Measurements from ENCODE around the gene FBXW5. TPM values are rescaled to one million over a fixed set of nuclear protein-coding genes. Genes with fewer than 3 reads are reported as not detected.

The FBXW5 gene
- total and polyA plus RNA-seq, 2 experiments from 2014 or later, result 27.0 to 111 TPM

DNA sequence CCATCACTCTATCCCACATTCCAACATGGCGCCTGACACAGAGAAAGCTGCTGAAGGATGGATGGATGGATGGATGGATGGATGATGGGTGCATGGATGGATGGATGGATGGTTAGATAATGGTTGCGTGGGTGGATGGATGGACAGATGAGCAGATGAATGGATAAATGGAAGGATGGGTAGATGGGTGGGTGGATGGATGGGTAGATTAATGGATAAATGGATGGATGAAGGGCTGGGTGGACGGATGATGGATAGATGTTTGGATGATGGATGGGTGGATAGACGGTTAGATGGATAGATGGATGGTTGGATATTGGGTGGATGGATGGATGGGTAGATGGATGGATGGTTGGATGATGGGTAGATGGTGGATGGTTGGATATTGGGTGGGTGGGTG is 12.1 kb upstream of the FBXW5 start:
- Histone ChIP-seq H3K4me2 (no peak overlapping the region), H2AFZ (no peak overlapping the region), H4K20me1 (replicated peaks; ENCODE audit: insufficient read depth) (no peaks in the 10 kb centered on the region), H3F3A (replicated peaks; ENCODE audit: low read depth) (no peaks in the 10 kb centered on the region), H3K36me3 (ENCODE audit: insufficient read depth) (no peaks in the 10 kb centered on the region), H3K79me2 (replicated peaks; ENCODE audit: insufficient read depth) (no peaks in the 10 kb centered on the region), H3K4me1 (ENCODE audit: insufficient read depth) (no peaks in the 10 kb centered on the region; the same call in 1 of the 2 replicates), H3K27ac (ENCODE audit: low read depth) (no peak overlapping the region), H3K27me3 (ENCODE audit: insufficient read depth) (no peaks in the 10 kb centered on the region), H3K9me2 (ENCODE audit: insufficient read depth) (0 out of 2 replicates have a peak, but pooled peaks cover 6% of the 10 kb centered on the region), H3K4me3 (no peak overlapping the region)
- H3K9me3 Mint-ChIP-seq, result peaks cover 4% of the 10 kb centered on the region; the same call in 2 of the 3 replicates
- no peaks in the 10 kb centered on the region; the same call in 2 of the 3 replicates for H3K4me1 Mint-ChIP-seq
- DNase-seq (ENCODE audit: low spot score), result no peak
- no peak overlapping the region; the same call in 2 of the 3 replicates for H3K4me3 Mint-ChIP-seq
- H3K36me3 Mint-ChIP-seq (ENCODE audit: low read depth), result no peaks in the 10 kb centered on the region; the same call in 2 of the 3 replicates
- no peak for TF ChIP-seq ZNF114 (CRISPR knock-in tag; IDR thresholded peaks at IDR 0.05)
- no peak for TF ChIP-seq POLR2AphosphoS5 (IDR thresholded peaks at IDR 0.05; ENCODE audit: low read depth)
- TF ChIP-seq CTCF (conservative IDR thresholded peaks at IDR 0.05; ENCODE audit: low read depth in 2 of 2), result no peak
- no peak for TF ChIP-seq ZNF331 (CRISPR knock-in tag; IDR thresholded peaks at IDR 0.05; ENCODE audit: low read depth)
- TF ChIP-seq NANOG (IDR thresholded peaks at IDR 0.05; ENCODE audit: borderline replicate concordance), result no peak
- TF ChIP-seq EZH2phosphoT487 (IDR thresholded peaks at IDR 0.05; ENCODE audit: unreplicated experiment), result no peak
- ATAC-seq, result no peak
- peaks cover 6% of the 10 kb centered on the region for H3K27me3 Mint-ChIP-seq (ENCODE audit: insufficient read depth, low read depth, poor library complexity)
- no peak overlapping the region for H3K27ac Mint-ChIP-seq

- Mint-ChIP-seq H3K27ac (no peak overlapping the region), H3K4me3 (no peak overlapping the region)
- no peak for DNase-seq (ENCODE audit: low spot score)
- TF ChIP-seq CREB1 (CRISPR knock-in tag; IDR thresholded peaks at IDR 0.05; ENCODE audit: low read depth), result no peak
- no peak for TF ChIP-seq ZNF114 (CRISPR knock-in tag; IDR thresholded peaks at IDR 0.05)
- TF ChIP-seq NANOG (IDR thresholded peaks at IDR 0.05; ENCODE audit: borderline replicate concordance), result no peak
- TF ChIP-seq EZH2phosphoT487 (IDR thresholded peaks at IDR 0.05; ENCODE audit: unreplicated experiment), result no peak
- no peak for TF ChIP-seq ZNF331 (CRISPR knock-in tag; IDR thresholded peaks at IDR 0.05; ENCODE audit: low read depth)
- TF ChIP-seq, protein P1, sequence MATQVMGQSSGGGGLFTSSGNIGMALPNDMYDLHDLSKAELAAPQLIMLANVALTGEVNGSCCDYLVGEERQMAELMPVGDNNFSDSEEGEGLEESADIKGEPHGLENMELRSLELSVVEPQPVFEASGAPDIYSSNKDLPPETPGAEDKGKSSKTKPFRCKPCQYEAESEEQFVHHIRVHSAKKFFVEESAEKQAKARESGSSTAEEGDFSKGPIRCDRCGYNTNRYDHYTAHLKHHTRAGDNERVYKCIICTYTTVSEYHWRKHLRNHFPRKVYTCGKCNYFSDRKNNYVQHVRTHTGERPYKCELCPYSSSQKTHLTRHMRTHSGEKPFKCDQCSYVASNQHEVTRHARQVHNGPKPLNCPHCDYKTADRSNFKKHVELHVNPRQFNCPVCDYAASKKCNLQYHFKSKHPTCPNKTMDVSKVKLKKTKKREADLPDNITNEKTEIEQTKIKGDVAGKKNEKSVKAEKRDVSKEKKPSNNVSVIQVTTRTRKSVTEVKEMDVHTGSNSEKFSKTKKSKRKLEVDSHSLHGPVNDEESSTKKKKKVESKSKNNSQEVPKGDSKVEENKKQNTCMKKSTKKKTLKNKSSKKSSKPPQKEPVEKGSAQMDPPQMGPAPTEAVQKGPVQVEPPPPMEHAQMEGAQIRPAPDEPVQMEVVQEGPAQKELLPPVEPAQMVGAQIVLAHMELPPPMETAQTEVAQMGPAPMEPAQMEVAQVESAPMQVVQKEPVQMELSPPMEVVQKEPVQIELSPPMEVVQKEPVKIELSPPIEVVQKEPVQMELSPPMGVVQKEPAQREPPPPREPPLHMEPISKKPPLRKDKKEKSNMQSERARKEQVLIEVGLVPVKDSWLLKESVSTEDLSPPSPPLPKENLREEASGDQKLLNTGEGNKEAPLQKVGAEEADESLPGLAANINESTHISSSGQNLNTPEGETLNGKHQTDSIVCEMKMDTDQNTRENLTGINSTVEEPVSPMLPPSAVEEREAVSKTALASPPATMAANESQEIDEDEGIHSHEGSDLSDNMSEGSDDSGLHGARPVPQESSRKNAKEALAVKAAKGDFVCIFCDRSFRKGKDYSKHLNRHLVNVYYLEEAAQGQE (IDR thresholded peaks at IDR 0.05; ENCODE audit: unreplicated experiment), result no peak
- no peak for TF ChIP-seq POLR2AphosphoS5 (IDR thresholded peaks at IDR 0.05; ENCODE audit: low read depth)
- TF ChIP-seq, protein P2, sequence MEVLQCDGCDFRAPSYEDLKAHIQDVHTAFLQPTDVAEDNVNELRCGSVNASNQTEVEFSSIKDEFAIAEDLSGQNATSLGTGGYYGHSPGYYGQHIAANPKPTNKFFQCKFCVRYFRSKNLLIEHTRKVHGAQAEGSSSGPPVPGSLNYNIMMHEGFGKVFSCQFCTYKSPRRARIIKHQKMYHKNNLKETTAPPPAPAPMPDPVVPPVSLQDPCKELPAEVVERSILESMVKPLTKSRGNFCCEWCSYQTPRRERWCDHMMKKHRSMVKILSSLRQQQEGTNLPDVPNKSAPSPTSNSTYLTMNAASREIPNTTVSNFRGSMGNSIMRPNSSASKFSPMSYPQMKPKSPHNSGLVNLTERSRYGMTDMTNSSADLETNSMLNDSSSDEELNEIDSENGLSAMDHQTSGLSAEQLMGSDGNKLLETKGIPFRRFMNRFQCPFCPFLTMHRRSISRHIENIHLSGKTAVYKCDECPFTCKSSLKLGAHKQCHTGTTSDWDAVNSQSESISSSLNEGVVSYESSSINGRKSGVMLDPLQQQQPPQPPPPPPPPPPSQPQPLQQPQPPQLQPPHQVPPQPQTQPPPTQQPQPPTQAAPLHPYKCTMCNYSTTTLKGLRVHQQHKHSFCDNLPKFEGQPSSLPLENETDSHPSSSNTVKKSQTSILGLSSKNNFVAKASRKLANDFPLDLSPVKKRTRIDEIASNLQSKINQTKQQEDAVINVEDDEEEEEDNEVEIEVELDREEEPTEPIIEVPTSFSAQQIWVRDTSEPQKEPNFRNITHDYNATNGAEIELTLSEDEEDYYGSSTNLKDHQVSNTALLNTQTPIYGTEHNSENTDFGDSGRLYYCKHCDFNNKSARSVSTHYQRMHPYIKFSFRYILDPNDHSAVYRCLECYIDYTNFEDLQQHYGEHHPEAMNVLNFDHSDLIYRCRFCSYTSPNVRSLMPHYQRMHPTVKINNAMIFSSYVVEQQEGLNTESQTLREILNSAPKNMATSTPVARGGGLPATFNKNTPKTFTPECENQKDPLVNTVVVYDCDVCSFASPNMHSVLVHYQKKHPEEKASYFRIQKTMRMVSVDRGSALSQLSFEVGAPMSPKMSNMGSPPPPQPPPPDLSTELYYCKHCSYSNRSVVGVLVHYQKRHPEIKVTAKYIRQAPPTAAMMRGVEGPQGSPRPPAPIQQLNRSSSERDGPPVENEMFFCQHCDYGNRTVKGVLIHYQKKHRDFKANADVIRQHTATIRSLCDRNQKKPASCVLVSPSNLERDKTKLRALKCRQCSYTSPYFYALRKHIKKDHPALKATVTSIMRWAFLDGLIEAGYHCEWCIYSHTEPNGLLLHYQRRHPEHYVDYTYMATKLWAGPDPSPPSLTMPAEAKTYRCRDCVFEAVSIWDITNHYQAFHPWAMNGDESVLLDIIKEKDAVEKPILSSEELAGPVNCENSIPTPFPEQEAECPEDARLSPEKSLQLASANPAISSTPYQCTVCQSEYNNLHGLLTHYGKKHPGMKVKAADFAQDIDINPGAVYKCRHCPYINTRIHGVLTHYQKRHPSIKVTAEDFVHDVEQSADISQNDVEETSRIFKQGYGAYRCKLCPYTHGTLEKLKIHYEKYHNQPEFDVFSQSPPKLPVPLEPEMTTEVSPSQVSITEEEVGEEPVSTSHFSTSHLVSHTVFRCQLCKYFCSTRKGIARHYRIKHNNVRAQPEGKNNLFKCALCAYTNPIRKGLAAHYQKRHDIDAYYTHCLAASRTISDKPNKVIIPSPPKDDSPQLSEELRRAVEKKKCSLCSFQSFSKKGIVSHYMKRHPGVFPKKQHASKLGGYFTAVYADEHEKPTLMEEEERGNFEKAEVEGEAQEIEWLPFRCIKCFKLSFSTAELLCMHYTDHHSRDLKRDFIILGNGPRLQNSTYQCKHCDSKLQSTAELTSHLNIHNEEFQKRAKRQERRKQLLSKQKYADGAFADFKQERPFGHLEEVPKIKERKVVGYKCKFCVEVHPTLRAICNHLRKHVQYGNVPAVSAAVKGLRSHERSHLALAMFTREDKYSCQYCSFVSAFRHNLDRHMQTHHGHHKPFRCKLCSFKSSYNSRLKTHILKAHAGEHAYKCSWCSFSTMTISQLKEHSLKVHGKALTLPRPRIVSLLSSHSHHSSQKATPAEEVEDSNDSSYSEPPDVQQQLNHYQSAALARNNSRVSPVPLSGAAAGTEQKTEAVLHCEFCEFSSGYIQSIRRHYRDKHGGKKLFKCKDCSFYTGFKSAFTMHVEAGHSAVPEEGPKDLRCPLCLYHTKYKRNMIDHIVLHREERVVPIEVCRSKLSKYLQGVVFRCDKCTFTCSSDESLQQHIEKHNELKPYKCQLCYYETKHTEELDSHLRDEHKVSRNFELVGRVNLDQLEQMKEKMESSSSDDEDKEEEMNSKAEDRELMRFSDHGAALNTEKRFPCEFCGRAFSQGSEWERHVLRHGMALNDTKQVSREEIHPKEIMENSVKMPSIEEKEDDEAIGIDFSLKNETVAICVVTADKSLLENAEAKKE (CRISPR knock-in tag; IDR thresholded peaks at IDR 0.05), result no peak
Observed at GRCh38 chr9:136955943-136956335, 11.4 kb upstream of the FBXW5 start.

More at GRCh38 chr9:136955943-136956335, 11.4 kb upstream of the FBXW5 start:
- Histone ChIP-seq H3K4me1 (ENCODE audit: insufficient read depth) (no peaks in the 10 kb centered on the region; the same call in 1 of the 2 replicates), H4K20me1 (replicated peaks; ENCODE audit: insufficient read depth) (no peaks in the 10 kb centered on the region), H3K4me3 (no peak overlapping the region), H3F3A (replicated peaks; ENCODE audit: low read depth) (no peaks in the 10 kb centered on the region), H3K27me3 (ENCODE audit: insufficient read depth) (no peaks in the 10 kb centered on the region), H2AFZ (no peak overlapping the region), H3K36me3 (ENCODE audit: insufficient read depth) (no peaks in the 10 kb centered on the region), H3K9me2 (ENCODE audit: insufficient read depth) (0 out of 2 replicates have a peak, but pooled peaks cover 6% of the 10 kb centered on the region), H3K27ac (ENCODE audit: low read depth) (no peak overlapping the region), H3K4me2 (no peak overlapping the region), H3K79me2 (replicated peaks; ENCODE audit: insufficient read depth) (no peaks in the 10 kb centered on the region)
- peaks cover 5% of the 10 kb centered on the region for H3K27me3 Mint-ChIP-seq (ENCODE audit: insufficient read depth, low read depth, poor library complexity)
- peaks cover 4% of the 10 kb centered on the region; the same call in 2 of the 3 replicates for H3K9me3 Mint-ChIP-seq
- H3K36me3 Mint-ChIP-seq (ENCODE audit: low read depth), result no peaks in the 10 kb centered on the region; the same call in 2 of the 3 replicates
- no peaks in the 10 kb centered on the region; the same call in 2 of the 3 replicates for H3K4me1 Mint-ChIP-seq
- no peak for ATAC-seq
